Smooth muscle cell (in vitro differentiated cells): ENCODE results near the gene MGST2. TPM values are rescaled to one million over a fixed set of nuclear protein-coding genes. Genes with fewer than 3 reads are reported as not detected.
A peak's percentile ranks its signal among the peaks of the same experiment; 100 is the strongest.

Experiments used
- DNase-seq: peaks from one replicate; lab custom pipeline; 2025; ENCODE audit not compliant: unreplicated experiment; lab: John Stamatoyannopoulos, UW
- H2AFZ ChIP-seq: fragments of 200-600 bp; sonication (generic); 2 replicates; pipeline ENCODE4 v1.6.0; 2016; ENCODE audit warnings: antibody characterized with exemption, low read depth, mild to moderate bottlenecking
- H3F3A ChIP-seq: fragments of 200-600 bp; sonication (generic); 2 replicates; pipeline ENCODE4 v1.6.0; 2017; ENCODE audit warnings: antibody characterized with exemption, low read depth
- H3K27ac ChIP-seq: fragments of 200-600 bp; sonication (generic); 2 replicates; pipeline ENCODE4 v1.5.1; 2016; ENCODE audit warnings: low read depth, mild to moderate bottlenecking
- H3K27me3 ChIP-seq: fragments of 200-600 bp; sonication (generic); 2 replicates; pipeline ENCODE4 v1.6.1; 2016; ENCODE audit warnings: low read depth, mild to moderate bottlenecking
- H3K36me3 ChIP-seq: fragments of 200-600 bp; sonication (generic); 2 replicates; pipeline ENCODE4 v1.5.1; 2016; ENCODE audit warnings: low read depth
- H3K4me1 ChIP-seq: fragments of 200-600 bp; sonication (generic); 2 replicates; pipeline ENCODE4 v1.5.1; 2016; ENCODE audit warnings: low read depth
- H3K4me2 ChIP-seq: fragments of 200-600 bp; sonication (generic); 2 replicates; pipeline ENCODE4 v1.6.0; 2016; ENCODE audit warnings: mild to moderate bottlenecking
- H3K4me3 ChIP-seq: fragments of 200-600 bp; sonication (generic); 2 replicates; pipeline ENCODE4 v1.5.1; 2016; ENCODE audit warnings: mild to moderate bottlenecking
- H3K79me2 ChIP-seq: fragments of 200-600 bp; sonication (generic); 2 replicates; pipeline ENCODE4 v1.6.0; 2016; ENCODE audit warnings: low read depth, mild to moderate bottlenecking
- H3K9ac ChIP-seq: fragments of 200-600 bp; sonication (generic); 2 replicates; pipeline ENCODE4 v1.6.0; 2016; ENCODE audit warnings: low read depth
- H3K9me3 ChIP-seq: fragments of 200-600 bp; sonication (generic); replicated peaks from 2 replicates; pipeline ENCODE4 v1.5.1; 2016; ENCODE audit warnings: low read depth
- H4K20me1 ChIP-seq: fragments of 200-600 bp; sonication (generic); 2 replicates; pipeline ENCODE4 v1.6.0; 2016; ENCODE audit warnings: low read depth
- CTCF ChIP-seq: fragments of 200-600 bp; sonication (generic); IDR thresholded peaks from 2 replicates; pipeline ENCODE4 v1.5.1; 2017; ENCODE audit warnings: borderline replicate concordance, mild to moderate bottlenecking, antibody characterized with exemption; ENCODE audit not compliant: insufficient read depth, poor library complexity, severe bottlenecking
- WGBS: methylation state at CpG from one replicate; pipeline ENCODE4 v1.1.7; 2016; ENCODE audit warnings: low lambda C conversion rate; 5-methylcytosine and 5-hydroxymethylcytosine counted together
- polyA plus RNA-seq: library from polyadenylated mRNA; unstranded; fragments of >200 nt; fragmentation: Nextera tagmentation; extraction: Ambion mirVana; gene quantifications from 2 replicates; pipeline ENCODE4 v1.2.1, GENCODE V29; 2016
- total RNA-seq: library from RNA; depleted of rRNA; stranded (reverse); fragments of >200 nt; gene quantifications from 2 replicates; pipeline ENCODE4 v1.2.3, GENCODE V29; 2014

The MGST2 gene
- total and polyA plus RNA-seq, 2 experiments from 2014 or later, result 27.8 to 51.1 TPM

GRCh38 chr4:139666735-139667281 lies 1.2 kb downstream of the MGST2 start:
- H2AFZ ChIP-seq, result peak overlapping the region; percentile 89
- no peak for DNase-seq
- 67% methylated on average over 11 of the region's 11 CpGs for WGBS
- peak overlapping the region; percentile 63 for H3K9ac ChIP-seq
- no peak for TF ChIP-seq CTCF
- peaks cover 7% of the 10 kb centered on the region for H3K79me2 ChIP-seq
- no peaks in the 10 kb centered on the region for H4K20me1 ChIP-seq
- no peaks in the 10 kb centered on the region for H3K36me3 ChIP-seq
- peak overlapping the region; percentile 52 for H3K4me3 ChIP-seq
- peak overlapping the region; percentile 82 for H3K27ac ChIP-seq
- no peaks in the 10 kb centered on the region for H3K27me3 ChIP-seq
- H3K4me1 ChIP-seq, result peaks cover 19% of the 10 kb centered on the region
- H3F3A ChIP-seq, result peaks cover 12% of the 10 kb centered on the region
- H3K9me3 ChIP-seq, result no peaks in the 10 kb centered on the region
- H3K4me2 ChIP-seq, result peak overlapping the region; percentile 87

GRCh38 chr4:139668036-139668435 lies 2.4 kb downstream of the MGST2 start:
- Histone ChIP-seq H3K79me2 (peaks cover 7% of the 10 kb centered on the region), H3F3A (peaks cover 12% of the 10 kb centered on the region), H4K20me1 (no peaks in the 10 kb centered on the region), H3K9ac (no peak overlapping the region), H2AFZ (no peak overlapping the region), H3K4me1 (peaks cover 19% of the 10 kb centered on the region), H3K9me3 (no peaks in the 10 kb centered on the region), H3K27ac (no peak overlapping the region), H3K4me3 (no peak overlapping the region), H3K4me2 (no peak overlapping the region), H3K36me3 (no peaks in the 10 kb centered on the region), H3K27me3 (no peaks in the 10 kb centered on the region)
- 81% methylated on average over 2 of the region's 2 CpGs for WGBS
- TF ChIP-seq CTCF, result no peak
- DNase-seq, result no peak

- Histone ChIP-seq H3K27me3 (no peaks in the 10 kb centered on the region), H3K4me3 (no peak overlapping the region), H3F3A (peaks cover 12% of the 10 kb centered on the region), H4K20me1 (no peaks in the 10 kb centered on the region), H3K9me3 (no peaks in the 10 kb centered on the region), H3K9ac (no peak overlapping the region), H2AFZ (no peak overlapping the region), H3K4me2 (no peak overlapping the region), H3K79me2 (peaks cover 12% of the 10 kb centered on the region), H3K27ac (no peak overlapping the region), H3K4me1 (peaks cover 19% of the 10 kb centered on the region), H3K36me3 (no peaks in the 10 kb centered on the region)
- DNase-seq, result no peak
- no peak for TF ChIP-seq CTCF
- 94% methylated on average over 4 of the region's 4 CpGs for WGBS
Observed at GRCh38 chr4:139668658-139669201, 3.1 kb downstream of the MGST2 start.

- Histone ChIP-seq H3K36me3 (no peaks in the 10 kb centered on the region), H4K20me1 (no peaks in the 10 kb centered on the region), H3K27ac (no peak overlapping the region), H2AFZ (no peak overlapping the region), H3K4me3 (no peak overlapping the region), H3K4me2 (no peak overlapping the region), H3K4me1 (peaks cover 19% of the 10 kb centered on the region), H3K79me2 (peaks cover 13% of the 10 kb centered on the region), H3K9ac (no peak overlapping the region), H3K27me3 (no peaks in the 10 kb centered on the region), H3F3A (peaks cover 12% of the 10 kb centered on the region), H3K9me3 (no peaks in the 10 kb centered on the region)
- no peak for TF ChIP-seq CTCF
- 95% methylated on average over 6 of the region's 6 CpGs for WGBS
- DNase-seq, result no peak
Observed at GRCh38 chr4:139669335-139669734, 3.7 kb downstream of the MGST2 start.
